A549 (cell line): ENCODE results near the gene TEX53. TPM values are rescaled to one million over a fixed set of nuclear protein-coding genes. Genes with fewer than 3 reads are reported as not detected.
A peak's percentile ranks its signal among the peaks of the same experiment; 100 is the strongest.

Experiments used
- ATAC-seq, 2 experiments: fragments of 200-7000 bp in 1 of 2; fragments of >200 bp in 1 of 2; cut with Nextera tagmentation in 1 of 2; cut with Tn5 transposase in 1 of 2; 3 replicates each; pipeline versions ENCODE4 v1.8.0 to v1.9.1; 2018 to 2020; ENCODE audit warnings: mild to moderate bottlenecking in 1 of 2, moderate library complexity in 1 of 2
- CTCF ChIA-PET: fragments of 300-600 bp; sonication (Branson Sonifier 250); formaldehyde crosslinking; extraction: SDS; loops from one replicate; lab custom pipeline; 2021; ENCODE audit warnings: antibody characterized with exemption, inconsistent platforms; lab: Yijun Ruan, JAX
- POLR2A ChIA-PET: fragments of 350-600 bp; formaldehyde crosslinking; extraction: SDS; loops from one replicate; lab custom pipeline; 2021; ENCODE audit warnings: antibody characterized with exemption, inconsistent platforms; lab: Yijun Ruan, JAX
- DNase-seq, 2 experiments: peaks; one replicate each; pipeline versions ENCODE4 v3.0.0 to v3.0.0-alpha.2; 2011 to 2016; ENCODE audit warnings: low read depth in 1 of 2, low spot score in 1 of 2
- FAIRE-seq: peaks from 2 replicates; lab custom pipeline; 2011; peaks lifted over from hg19 to GRCh38; lab: Jason Lieb, UNC
- H3K27ac ChIP-seq, 2 experiments: fragments of >200 bp; sonication (Bioruptor Twin); formaldehyde crosslinking; 3 replicates each; pipeline ENCODE4 v1.5.1; 2016 to 2017
- H3K4me1 ChIP-seq: fragments of >200 bp; sonication (Bioruptor Twin); formaldehyde crosslinking; 3 replicates; pipeline ENCODE4 v1.6.1; 2016
- H3K4me2 ChIP-seq: fragments of >200 bp; sonication (Bioruptor Twin); formaldehyde crosslinking; 3 replicates; pipeline ENCODE4 v1.6.1; 2016
- H3K4me3 ChIP-seq: fragments of >200 bp; sonication (Bioruptor Twin); formaldehyde crosslinking; 3 replicates; pipeline ENCODE4 v1.5.1; 2016
- H3K9me3 ChIP-seq: fragments of >200 bp; sonication (Bioruptor Twin); formaldehyde crosslinking; 3 replicates; pipeline ENCODE4 v1.6.1; 2016
- CBX2 ChIP-seq: fragments of 200-600 bp; sonication (generic); IDR thresholded peaks from 2 replicates; pipeline ENCODE4 v1.6.1; 2016; ENCODE audit warnings: low read depth, mild to moderate bottlenecking, borderline replicate concordance
- CEBPB ChIP-seq, 2 experiments: fragments of >200 bp in 1 of 2; sonication (Bioruptor Twin) in 1 of 2; formaldehyde crosslinking in 1 of 2; IDR thresholded peaks; 2 replicates each; pipeline ENCODE4 v1.6.1; 2012 to 2016
- EP300 ChIP-seq, 2 experiments: fragments of >200 bp; sonication (Bioruptor Twin); formaldehyde crosslinking; IDR thresholded peaks; 2 replicates in 1 of 2; 3 replicates in 1 of 2; pipeline ENCODE4 v1.6.1; 2016 to 2017
- FOSL2 ChIP-seq, 2 experiments: fragments of 450-650 bp in 1 of 2; fragments of >200 bp in 1 of 2; sonication (Bioruptor Twin) in 1 of 2; formaldehyde crosslinking; IDR thresholded peaks; 2 replicates each; pipeline versions ENCODE4 v1.5.0 to v1.6.1; 2016 to 2020; ENCODE audit warnings: mild to moderate bottlenecking in 1 of 2, moderate library complexity in 1 of 2
- GATA3 ChIP-seq: IDR thresholded peaks from 2 replicates; pipeline ENCODE4 v1.6.1; 2012; ENCODE audit warnings: borderline replicate concordance
- HOXB5 ChIP-seq: fragments of 250-450 bp; sonication (Bioruptor Pico); IDR thresholded peaks from 2 replicates; pipeline ENCODE4 v1.5.0; 2020; ENCODE audit warnings: mild to moderate bottlenecking, moderate library complexity
- JUN ChIP-seq, 2 experiments: fragments of >200 bp; sonication (Bioruptor Twin); formaldehyde crosslinking; IDR thresholded peaks; 2 replicates in 1 of 2; 3 replicates in 1 of 2; pipeline ENCODE4 v1.6.1; 2016 to 2017
- JUNB ChIP-seq: fragments of >200 bp; sonication (Bioruptor Twin); formaldehyde crosslinking; IDR thresholded peaks from 2 replicates; pipeline ENCODE4 v1.6.1; 2016
- KDM5A ChIP-seq: fragments of 200-600 bp; sonication (generic); IDR thresholded peaks from 2 replicates; pipeline ENCODE4 v1.6.1; 2016; ENCODE audit warnings: antibody characterized with exemption, mild to moderate bottlenecking
- MAFK ChIP-seq: fragments of 450-650 bp; IDR thresholded peaks from 2 replicates; pipeline ENCODE4 v1.6.1; 2014; ENCODE audit not compliant: partially characterized antibody
- MYC ChIP-seq: IDR thresholded peaks from 2 replicates; pipeline ENCODE4 v1.6.1; 2012; ENCODE audit warnings: mild to moderate bottlenecking, inconsistent platforms, low read length, improper control_type of control experiment, borderline replicate concordance
- NR3C1 ChIP-seq: fragments of >200 bp; sonication (Bioruptor Twin); formaldehyde crosslinking; IDR thresholded peaks from 3 replicates; pipeline ENCODE4 v1.6.1; 2017
- POLR2A ChIP-seq: IDR thresholded peaks from 2 replicates; pipeline ENCODE4 v1.6.1; 2012; ENCODE audit warnings: mild to moderate bottlenecking, low read length
- RAD21 ChIP-seq, 2 experiments: fragments of >200 bp in 1 of 2; sonication (Bioruptor Twin) in 1 of 2; formaldehyde crosslinking in 1 of 2; IDR thresholded peaks in 1 of 2; conservative IDR thresholded peaks in 1 of 2; 2 replicates in 1 of 2; 3 replicates in 1 of 2; pipeline ENCODE4 v1.6.1; 2012 to 2018; ENCODE audit warnings: inconsistent platforms in 1 of 2
- RARB ChIP-seq: fragments of 250-450 bp; sonication (Bioruptor Pico); IDR thresholded peaks from 2 replicates; pipeline ENCODE4 v1.8.0; 2021; ENCODE audit warnings: mild to moderate bottlenecking, moderate library complexity
- RCOR1 ChIP-seq: fragments of 150-350 bp; IDR thresholded peaks from 2 replicates; pipeline ENCODE4 v1.6.1; 2014; ENCODE audit warnings: antibody characterized with exemption, low read length, low read depth
- RNF2 ChIP-seq: fragments of 200-600 bp; sonication (generic); IDR thresholded peaks from 2 replicates; pipeline ENCODE4 v1.6.1; 2016; ENCODE audit warnings: low read depth, mild to moderate bottlenecking, antibody characterized with exemption, moderate library complexity, borderline replicate concordance
- USF2 ChIP-seq: fragments of 450-650 bp; IDR thresholded peaks from 2 replicates; pipeline ENCODE4 v1.6.1; 2014; ENCODE audit warnings: antibody characterized with exemption
- ZC3H11A ChIP-seq: fragments of 450-650 bp; IDR thresholded peaks from 2 replicates; pipeline ENCODE4 v1.6.1; 2014; ENCODE audit warnings: antibody characterized with exemption, mild to moderate bottlenecking
- WGBS: methylation state at CpG from one replicate; pipeline ENCODE4 v1.1.6; 2017; ENCODE audit errors: missing lambda C conversion rate; 5-methylcytosine and 5-hydroxymethylcytosine counted together
- polyA plus RNA-seq, 4 experiments: library from polyadenylated mRNA; depleted of rRNA in 3 of 4; stranded (reverse); fragments of >200 nt; fragmentation: RNase III in 1 of 4; extraction: RNeasy Plus Mini Kit Qiagen cat#74134 plus additional on column Dnase treatment in 1 of 4; gene quantifications; 2 replicates in 3 of 4; 3 replicates in 1 of 4; pipeline ENCODE4 v1.2.3, GENCODE V29; 2011 to 2017
- TF ChIP-seq, protein P1 (sequence below): fragments of 150-350 bp; IDR thresholded peaks from 2 replicates; pipeline ENCODE4 v1.6.1; 2014; ENCODE audit warnings: low read depth, mild to moderate bottlenecking, low read length
- TF ChIP-seq, protein P2 (sequence below): IDR thresholded peaks from 2 replicates; pipeline ENCODE4 v1.6.1; 2012
- TF ChIP-seq, protein P3 (sequence below): fragments of 200-600 bp; sonication (generic); IDR thresholded peaks from 2 replicates; pipeline ENCODE4 v1.6.1; 2016; ENCODE audit warnings: antibody characterized with exemption, mild to moderate bottlenecking, moderate library complexity

Gene TEX53
- polyA plus RNA-seq, 2 of the 4 experiments (the other 2 are of a cell fraction) = not detected

- POLR2A ChIA-PET = interaction anchor here (0.6 to 1.5 kb wide), 2 partner anchors 15 to 17 kb away, joined by 3 read pairs; no protein-coding TSS in a partner anchor
- peaks cover 44% of the 10 kb centered on the region for H3K4me1 ChIP-seq
- no peaks in the 10 kb centered on the region for H3K9me3 ChIP-seq
- TF ChIP-seq CBX2 (no peak), CEBPB (IDR thresholded peaks at IDR 0.05) (0 out of 4 replicates have a peak, but pooled peaks of 1 of the 2 experiments have one; percentile 12), RNF2 (no peak), NR3C1 (no peak), RAD21 (conservative IDR thresholded peaks at IDR 0.05 in 1 of 2, IDR thresholded peaks at IDR 0.05 in 1 of 2) (no peak), RARB (CRISPR knock-in tag) (no peak)
- TF ChIP-seq, protein P1, sequence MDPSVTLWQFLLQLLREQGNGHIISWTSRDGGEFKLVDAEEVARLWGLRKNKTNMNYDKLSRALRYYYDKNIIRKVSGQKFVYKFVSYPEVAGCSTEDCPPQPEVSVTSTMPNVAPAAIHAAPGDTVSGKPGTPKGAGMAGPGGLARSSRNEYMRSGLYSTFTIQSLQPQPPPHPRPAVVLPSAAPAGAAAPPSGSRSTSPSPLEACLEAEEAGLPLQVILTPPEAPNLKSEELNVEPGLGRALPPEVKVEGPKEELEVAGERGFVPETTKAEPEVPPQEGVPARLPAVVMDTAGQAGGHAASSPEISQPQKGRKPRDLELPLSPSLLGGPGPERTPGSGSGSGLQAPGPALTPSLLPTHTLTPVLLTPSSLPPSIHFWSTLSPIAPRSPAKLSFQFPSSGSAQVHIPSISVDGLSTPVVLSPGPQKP = no peak
- TF ChIP-seq, all 56 proteins: peak for 1
- Histone ChIP-seq H3K4me3 (no peak overlapping the region), H3K4me2 (peak overlapping the region; percentile 70), H3K27ac (peak overlapping the region; percentile 82 to 91)
- WGBS = 74% methylated on average over 3 of the region's 3 CpGs
- no peak for ATAC-seq
- FAIRE-seq = no peak
- DNase-seq = no peak
- CTCF ChIA-PET = interaction anchor here (1.0 to 14.6 kb wide), 10 partner anchors 15 to 337 kb away, joined by 3 to 271 read pairs (median 8); no protein-coding TSS in a partner anchor
Measured at GRCh38 chr9:114678130-114678529, 20.5 kb upstream of the TEX53 start.

DNA sequence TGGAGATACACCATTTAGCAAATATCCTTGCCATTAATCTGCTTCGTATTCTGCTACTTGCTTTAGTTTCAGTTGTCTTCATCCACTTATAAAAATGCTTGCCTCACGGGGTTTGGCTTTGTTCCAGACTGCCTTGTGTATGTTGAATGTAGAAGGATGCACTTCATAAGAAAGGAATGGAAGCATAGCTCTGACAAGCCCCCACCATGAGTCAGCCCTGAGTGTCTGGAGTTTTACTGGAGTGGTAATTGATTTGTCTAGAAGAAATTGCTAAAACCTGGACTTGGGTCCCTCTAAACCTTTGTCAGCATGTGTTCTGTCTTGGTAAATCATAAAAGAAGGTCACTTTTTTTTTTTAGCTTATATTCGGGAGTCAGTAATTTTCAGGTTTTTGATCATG, 19.8 kb upstream of the TEX53 start:
- Histone ChIP-seq H3K4me2 (peak overlapping the region; percentile 70), H3K4me3 (no peak overlapping the region), H3K4me1 (peaks cover 44% of the 10 kb centered on the region), H3K27ac (peak overlapping the region; percentile 82 to 91), H3K9me3 (no peaks in the 10 kb centered on the region)
- WGBS = 5% methylated on average over 3 of the region's 3 CpGs
- ATAC-seq (peak; percentile 84 to 89), DNase-seq (peak; percentile 93 to 95), FAIRE-seq (peak; percentile 90)
- TF ChIP-seq FOSL2 (IDR thresholded peaks at IDR 0.05) (peak; percentile 80), FOSL2 (CRISPR knock-in tag; IDR thresholded peaks at IDR 0.05) (peak; percentile 92), JUN (IDR thresholded peaks at IDR 0.05) (peak in 1 of 2 experiments; percentile 66; a peak in 4 of 5 replicates), NR3C1 (no peak), GATA3 (peak; percentile 86), ZC3H11A (no peak), CEBPB (IDR thresholded peaks at IDR 0.05) (peak; percentile 25 to 63; a peak in 2 of 4 replicates), USF2 (no peak), MAFK (peak; percentile 82), JUNB (peak; percentile 90), EP300 (IDR thresholded peaks at IDR 0.05) (peak; percentile 62 to 73; a peak in 2 of 5 replicates), MYC (peak; percentile 33; the same call in 1 of the 2 replicates), KDM5A (no peak), POLR2A (no peak), RAD21 (conservative IDR thresholded peaks at IDR 0.05 in 1 of 2, IDR thresholded peaks at IDR 0.05 in 1 of 2) (peak in 1 of 2 experiments; percentile 14; a peak in 1 of 5 replicates), HOXB5 (CRISPR knock-in tag) (peak; percentile 54; the same call in 1 of the 2 replicates), RCOR1 (no peak)
- TF ChIP-seq, protein P2, sequence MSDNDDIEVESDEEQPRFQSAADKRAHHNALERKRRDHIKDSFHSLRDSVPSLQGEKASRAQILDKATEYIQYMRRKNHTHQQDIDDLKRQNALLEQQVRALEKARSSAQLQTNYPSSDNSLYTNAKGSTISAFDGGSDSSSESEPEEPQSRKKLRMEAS = peak; percentile 75
- TF ChIP-seq, protein P3, sequence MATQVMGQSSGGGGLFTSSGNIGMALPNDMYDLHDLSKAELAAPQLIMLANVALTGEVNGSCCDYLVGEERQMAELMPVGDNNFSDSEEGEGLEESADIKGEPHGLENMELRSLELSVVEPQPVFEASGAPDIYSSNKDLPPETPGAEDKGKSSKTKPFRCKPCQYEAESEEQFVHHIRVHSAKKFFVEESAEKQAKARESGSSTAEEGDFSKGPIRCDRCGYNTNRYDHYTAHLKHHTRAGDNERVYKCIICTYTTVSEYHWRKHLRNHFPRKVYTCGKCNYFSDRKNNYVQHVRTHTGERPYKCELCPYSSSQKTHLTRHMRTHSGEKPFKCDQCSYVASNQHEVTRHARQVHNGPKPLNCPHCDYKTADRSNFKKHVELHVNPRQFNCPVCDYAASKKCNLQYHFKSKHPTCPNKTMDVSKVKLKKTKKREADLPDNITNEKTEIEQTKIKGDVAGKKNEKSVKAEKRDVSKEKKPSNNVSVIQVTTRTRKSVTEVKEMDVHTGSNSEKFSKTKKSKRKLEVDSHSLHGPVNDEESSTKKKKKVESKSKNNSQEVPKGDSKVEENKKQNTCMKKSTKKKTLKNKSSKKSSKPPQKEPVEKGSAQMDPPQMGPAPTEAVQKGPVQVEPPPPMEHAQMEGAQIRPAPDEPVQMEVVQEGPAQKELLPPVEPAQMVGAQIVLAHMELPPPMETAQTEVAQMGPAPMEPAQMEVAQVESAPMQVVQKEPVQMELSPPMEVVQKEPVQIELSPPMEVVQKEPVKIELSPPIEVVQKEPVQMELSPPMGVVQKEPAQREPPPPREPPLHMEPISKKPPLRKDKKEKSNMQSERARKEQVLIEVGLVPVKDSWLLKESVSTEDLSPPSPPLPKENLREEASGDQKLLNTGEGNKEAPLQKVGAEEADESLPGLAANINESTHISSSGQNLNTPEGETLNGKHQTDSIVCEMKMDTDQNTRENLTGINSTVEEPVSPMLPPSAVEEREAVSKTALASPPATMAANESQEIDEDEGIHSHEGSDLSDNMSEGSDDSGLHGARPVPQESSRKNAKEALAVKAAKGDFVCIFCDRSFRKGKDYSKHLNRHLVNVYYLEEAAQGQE = no peak
- CTCF ChIA-PET = interaction anchor here (1.1 to 14.6 kb wide), 9 partner anchors 10 to 338 kb away, joined by 3 to 271 read pairs (median 7); no protein-coding TSS in a partner anchor
- POLR2A ChIA-PET = interaction anchor here (0.5 to 1.5 kb wide), 5 partner anchors 16 to 1952 kb away, joined by 3 to 4 read pairs (median 3); partner anchors contain the start of gene ATP6V1G1
